HG02938 (cell line): ENCODE data around the gene COL28A1.
"Not testable (repeated sequence)": the region's sequence is repeated elsewhere in the genome, so short reads cannot be mapped to it uniquely, and the experiment has no call there.

Experiments used
- ATAC-seq: cut with Tn5 transposase; IDR thresholded peaks from one replicate; pipeline ENCODE4 v1.9.1; 2021; ENCODE audit warnings: mild to moderate bottlenecking, moderate library complexity; ENCODE audit not compliant: unreplicated experiment

The COL28A1 gene

DNA sequence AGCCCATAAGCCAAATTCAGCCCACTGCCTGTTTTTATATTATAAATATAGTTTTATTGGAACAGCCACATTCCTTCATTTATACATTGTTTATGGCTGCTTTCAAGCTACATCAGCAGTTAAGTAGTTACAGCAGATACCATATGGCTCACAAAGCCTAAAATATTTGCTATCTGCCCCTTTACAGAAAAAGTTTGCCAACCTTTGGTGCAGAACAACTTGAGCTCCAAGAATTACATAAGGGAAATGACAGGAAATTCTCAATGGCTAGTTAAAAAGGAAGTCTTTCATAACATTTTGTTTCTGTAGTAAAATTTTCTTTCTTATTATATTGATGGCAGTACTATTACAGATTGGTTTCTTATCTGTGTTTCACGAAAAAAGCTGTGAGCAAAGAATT is 59.3 kb downstream of the COL28A1 start:
- no peak for ATAC-seq

- no peak for ATAC-seq
Observed at GRCh38 chr7:7475601-7476000, 60.1 kb downstream of the COL28A1 start.

- ATAC-seq = no peak
Observed at GRCh38 chr7:7474436-7474835, 61.2 kb downstream of the COL28A1 start.

DNA sequence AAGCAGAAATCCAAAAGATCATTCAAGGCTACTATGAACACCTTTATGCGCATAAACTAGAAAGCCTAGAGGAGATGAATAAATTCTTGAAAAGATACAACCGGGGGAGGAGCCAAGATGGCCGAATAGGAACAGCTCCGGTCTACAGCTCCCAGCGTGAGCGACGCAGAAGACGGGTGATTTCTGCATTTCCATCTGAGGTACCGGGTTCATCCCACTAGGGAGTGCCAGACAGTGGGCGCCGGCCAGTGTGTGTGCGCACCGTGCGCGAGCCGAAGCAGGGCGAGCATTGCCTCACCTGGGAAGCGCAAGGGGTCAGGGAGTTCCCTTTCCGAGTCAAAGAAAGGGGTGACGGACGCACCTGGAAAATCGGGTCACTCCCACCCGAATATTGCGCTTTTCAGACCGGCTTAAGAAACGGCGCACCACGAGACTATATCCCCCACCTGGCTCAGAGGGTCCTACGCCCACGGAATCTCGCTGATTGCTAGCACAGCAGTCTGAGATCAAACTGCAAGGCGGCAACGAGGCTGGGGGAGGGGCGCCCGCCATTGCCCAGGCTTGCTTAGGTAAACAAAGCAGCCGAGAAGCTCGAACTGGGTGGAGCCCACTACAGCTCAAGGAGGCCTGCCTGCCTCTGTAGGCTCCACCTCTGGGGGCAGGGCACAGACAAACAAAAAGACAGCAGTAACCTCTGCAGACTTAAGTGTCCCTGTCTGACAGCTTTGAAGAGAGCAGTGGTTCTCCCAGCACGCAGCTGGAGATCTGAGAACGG is 70.5 kb downstream of the COL28A1 start:
- not testable (repeated sequence) for ATAC-seq

DNA sequence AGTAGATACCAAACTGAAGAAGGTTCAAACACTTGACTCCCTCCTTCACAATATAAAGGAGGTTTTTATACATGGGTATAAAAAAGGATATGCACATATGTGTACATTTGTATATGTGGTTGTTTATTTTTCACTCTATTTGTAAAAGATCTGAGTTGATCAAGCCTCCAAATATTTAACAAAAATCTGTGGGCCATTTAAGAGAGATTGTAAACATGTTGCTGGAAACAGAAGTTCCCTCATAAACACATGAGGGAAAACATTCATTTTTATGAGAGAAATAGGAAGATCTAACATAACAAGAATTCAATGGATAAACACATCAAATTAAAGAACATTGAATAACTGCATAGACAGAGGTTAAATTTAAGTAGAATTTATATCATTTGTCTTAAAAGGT is 81.7 kb downstream of the COL28A1 start:
- ATAC-seq = no peak

- no peak for ATAC-seq
Observed at GRCh38 chr7:7452652-7453051, 83.0 kb downstream of the COL28A1 start.

- ATAC-seq = no peak
Observed at GRCh38 chr7:7452119-7452518, 83.6 kb downstream of the COL28A1 start.

- no peak for ATAC-seq
Observed at GRCh38 chr7:7449055-7449454, 86.6 kb downstream of the COL28A1 start.

GRCh38 chr7:7446616-7447015 is 89.1 kb downstream of the COL28A1 start:
- no peak for ATAC-seq

- ATAC-seq = no peak
Observed at GRCh38 chr7:7443806-7444350, 91.8 kb downstream of the COL28A1 start.

- no peak for ATAC-seq
Observed at GRCh38 chr7:7439564-7439963, 96.1 kb downstream of the COL28A1 start.

DNA sequence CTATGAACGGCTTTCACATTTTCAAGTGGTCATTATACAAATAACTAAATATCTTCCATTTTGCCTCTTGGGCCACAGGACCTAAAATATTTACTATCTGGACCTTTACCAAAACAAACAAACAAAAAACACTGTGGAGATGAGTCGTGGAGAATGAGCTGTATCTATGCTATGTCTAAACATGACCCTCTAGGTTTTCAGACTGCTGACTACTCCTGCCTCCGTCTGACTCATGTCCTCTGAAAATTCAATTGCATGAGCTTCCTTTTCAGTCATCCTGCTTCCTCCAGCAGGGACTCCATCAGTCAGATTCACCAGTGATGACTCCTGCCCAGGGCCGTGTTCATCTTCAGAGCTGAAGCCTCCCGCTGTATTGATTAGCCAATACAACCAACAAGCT is 96.8 kb downstream of the COL28A1 start:
- no peak for ATAC-seq

DNA sequence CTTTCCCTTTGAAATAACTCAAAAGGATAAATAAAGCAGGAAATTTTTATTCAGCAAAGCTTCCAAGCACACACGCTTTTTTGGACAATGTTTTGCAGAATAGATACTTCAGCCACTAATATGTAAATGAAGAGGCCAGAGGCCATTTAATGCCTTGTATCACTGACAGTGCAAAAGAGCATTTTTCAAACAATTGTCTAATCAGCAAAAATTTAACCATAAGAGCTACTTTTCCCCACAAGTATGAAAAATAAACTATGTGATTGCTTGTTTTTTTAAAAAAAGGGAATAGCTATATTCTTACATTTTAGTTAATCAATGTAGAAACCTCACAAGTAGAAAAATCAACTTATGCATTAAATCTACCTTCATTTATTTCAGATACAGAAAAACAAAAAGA is 99.7 kb downstream of the COL28A1 start:
- no peak for ATAC-seq

DNA sequence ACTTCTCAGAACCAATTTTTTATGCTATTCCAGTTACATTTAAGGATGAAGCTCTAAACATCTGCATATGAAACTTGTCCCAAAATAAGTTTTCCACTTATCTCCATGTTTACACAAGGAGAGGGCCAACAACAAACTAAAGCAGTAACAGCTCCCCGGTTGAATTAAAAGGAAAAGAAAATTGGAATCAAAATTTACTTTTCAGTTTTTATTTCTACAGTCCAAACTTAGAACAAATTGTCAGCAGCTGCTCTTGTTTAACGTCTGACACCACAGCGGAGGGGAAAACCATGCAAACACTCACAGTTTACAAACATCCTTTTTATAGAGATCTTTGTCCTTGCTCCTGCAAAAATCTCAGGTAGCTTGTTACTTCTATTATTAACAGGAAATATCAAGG is 101.3 kb downstream of the COL28A1 start:
- no peak for ATAC-seq

GRCh38 chr7:7433811-7434210 is 101.9 kb downstream of the COL28A1 start:
- no peak for ATAC-seq

DNA sequence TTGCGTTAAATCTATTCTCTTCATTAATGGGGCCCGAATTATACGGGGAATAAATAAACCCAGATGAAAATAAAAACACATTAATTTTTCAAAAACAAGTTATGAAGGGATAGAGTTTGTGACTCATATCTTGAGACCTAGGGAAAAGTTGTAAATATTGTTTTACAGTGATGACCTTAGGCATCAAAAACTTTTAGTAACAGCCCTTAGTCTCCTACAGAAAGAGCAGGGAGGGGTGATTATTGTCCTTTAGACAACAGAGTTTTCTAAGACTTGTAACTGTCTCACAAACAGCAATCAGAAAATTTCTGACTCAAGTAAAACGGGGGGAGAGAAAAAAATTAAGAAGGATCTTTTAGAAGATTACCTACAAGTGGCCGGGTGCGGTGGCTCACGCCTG is 102.7 kb downstream of the COL28A1 start:
- ATAC-seq = no peak

- ATAC-seq = no peak
Observed at GRCh38 chr7:7428806-7429205, 106.9 kb downstream of the COL28A1 start.

DNA sequence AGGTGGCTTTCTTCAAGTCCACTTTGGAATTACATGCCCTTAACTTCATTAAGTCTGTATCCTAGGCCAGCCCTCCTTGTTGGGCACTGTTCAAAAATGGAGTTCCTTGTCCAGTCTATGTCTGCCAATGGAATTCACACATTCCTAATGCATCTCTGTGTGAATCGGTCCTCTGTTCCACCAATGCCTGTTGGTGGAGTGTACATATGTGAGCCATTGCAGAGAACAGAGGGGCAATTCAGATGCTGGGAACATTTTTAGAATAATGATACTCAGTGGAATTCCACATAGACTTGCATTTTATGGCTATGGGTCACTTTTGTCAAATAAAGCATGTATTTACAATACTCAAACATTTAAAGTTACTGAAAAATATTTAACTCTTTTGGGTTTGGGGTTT is 108.3 kb downstream of the COL28A1 start:
- no peak for ATAC-seq

GRCh38 chr7:7426676-7427075 is 109.0 kb downstream of the COL28A1 start:
- no peak for ATAC-seq

- no peak for ATAC-seq
Observed at GRCh38 chr7:7425321-7425720, 110.4 kb downstream of the COL28A1 start.

- ATAC-seq = peak; percentile 70
Observed at GRCh38 chr7:7424151-7424873, 111.4 kb downstream of the COL28A1 start.

GRCh38 chr7:7422641-7423040 is 113.0 kb downstream of the COL28A1 start:
- no peak for ATAC-seq
